GM13976 (cell line): ENCODE measurements around the gene CPNE1.

ENCODE experiments used
- DNase-seq: peaks from one replicate; pipeline ENCODE4 v3.0.0; 2012; ENCODE audit warnings: low spot score
- CTCF ChIP-seq: IDR thresholded peaks from 2 replicates; pipeline ENCODE4 v1.5.1; 2012; ENCODE audit warnings: borderline replicate concordance, mild to moderate bottlenecking; ENCODE audit not compliant: insufficient read depth; ENCODE audit errors: extremely low read depth, missing control alignments, control extremely low read depth
- in situ Hi-C: fragments of 300-500 bp; cut with MboI; formaldehyde crosslinking; loops from one replicate; pipeline ENCODE4 v1.12.0; 2022; ENCODE audit warnings: low sequenced_read_pairs, mixed read lengths, inconsistent platforms; ENCODE audit not compliant: unreplicated experiment

The CPNE1 gene

GRCh38 chr20:35643045-35643444 lies 21.7 kb downstream of the CPNE1 start:
- no peak for TF ChIP-seq CTCF
- DNase-seq: no peak
- in situ Hi-C loops: no loop called here

- in situ Hi-C loops: no loop called here
- DNase-seq: no peak
- TF ChIP-seq CTCF: no peak
These were observed 23.0 kb downstream of the CPNE1 start for GRCh38 chr20:35641743-35642142.

GRCh38 chr20:35640724-35641123 lies 24.0 kb downstream of the CPNE1 start:
- in situ Hi-C loops: no loop called here
- no peak for DNase-seq
- no peak for TF ChIP-seq CTCF

DNA sequence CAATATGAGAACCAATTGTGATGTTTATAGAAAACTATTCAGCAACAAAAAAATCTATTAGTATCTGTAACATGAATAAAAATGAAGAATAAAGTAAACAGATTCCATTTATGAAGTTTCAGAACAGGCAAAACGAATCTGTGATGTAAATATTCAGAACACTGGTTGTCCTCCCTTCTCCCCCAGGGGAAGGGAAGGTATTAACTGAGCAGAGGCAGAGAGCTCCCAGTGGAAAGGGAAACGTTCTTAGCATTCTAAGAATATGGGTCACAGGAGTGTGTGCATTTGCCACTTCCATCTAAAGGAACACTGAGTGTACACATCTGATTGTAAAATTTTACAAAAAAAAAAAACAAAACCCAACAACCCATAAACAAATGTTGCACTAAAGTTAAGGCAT lies 25.9 kb downstream of the CPNE1 start:
- no peak for TF ChIP-seq CTCF
- in situ Hi-C loops: no loop called here
- no peak for DNase-seq

DNA sequence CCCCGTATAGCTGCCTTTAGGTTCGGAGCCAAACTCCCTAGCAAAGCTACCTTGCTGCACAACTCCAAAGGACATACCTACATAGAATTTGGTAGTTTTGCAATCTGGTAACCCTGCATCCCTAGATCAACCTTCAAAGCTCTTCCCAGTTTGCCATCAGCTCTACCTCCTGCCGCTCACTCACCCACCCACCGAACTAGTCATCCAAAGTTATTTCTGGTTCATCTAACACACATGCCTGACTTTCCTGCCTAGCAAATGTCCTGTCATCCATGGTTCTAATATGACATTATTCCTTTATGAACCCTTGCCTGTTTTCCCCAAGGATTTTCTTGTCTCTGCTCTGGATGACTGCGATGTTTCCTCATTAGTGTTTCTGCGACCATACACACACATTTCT lies 27.4 kb downstream of the CPNE1 start:
- TF ChIP-seq CTCF: no peak
- in situ Hi-C loops: no loop called here
- no peak for DNase-seq

- no peak for TF ChIP-seq CTCF
- in situ Hi-C loops: no loop called here
- no peak for DNase-seq
These were observed 28.6 kb downstream of the CPNE1 start for GRCh38 chr20:35636095-35636494.

GRCh38 chr20:35635652-35636051 lies 29.0 kb downstream of the CPNE1 start:
- DNase-seq: no peak
- no peak for TF ChIP-seq CTCF
- in situ Hi-C loops: no loop called here
